Heart left ventricle (tissue), 16 donors: Measurements from ENCODE around the gene PAGE2. TPM values are rescaled to one million over a fixed set of nuclear protein-coding genes. Genes with fewer than 3 reads are reported as not detected.
"Not testable (repeated sequence)": the region's sequence is repeated elsewhere in the genome, so short reads cannot be mapped to it uniquely, and the experiment has no call there.

Experiments
- ATAC-seq, 4 donors: fragments of 200-7000 bp; cut with Tn5 transposase; one replicate each; pipeline ENCODE4 v1.9.1; 2020 to 2022; ENCODE audit warnings: moderate library complexity in 4 of 4, mild to moderate bottlenecking in 3 of 4, moderate number of reproducible peaks in 1 of 4
- DNase-seq, 5 donors: peaks; one replicate each; pipeline ENCODE4 v3.0.0-alpha.2; 2020
- H3K27ac ChIP-seq, 12 donors: fragments of 200-600 bp; sonication (generic) in 4 of 12; one replicate each; pipeline versions ENCODE4 v1.5.0 to v1.8.0; 2016 to 2022; ENCODE audit warnings: mild to moderate bottlenecking in 2 of 12
- H3K27me3 ChIP-seq, 9 donors: fragments of 200-600 bp; sonication (generic) in 2 of 9; one replicate each; pipeline versions ENCODE4 v1.5.1 to v1.8.0; 2016 to 2022; ENCODE audit warnings: mild to moderate bottlenecking in 3 of 9
- H3K36me3 ChIP-seq, 9 donors: fragments of 200-600 bp; sonication (generic) in 2 of 9; one replicate each; pipeline versions ENCODE4 v1.5.0 to v1.8.0; 2018 to 2022; ENCODE audit warnings: mild to moderate bottlenecking in 2 of 9
- H3K4me1 ChIP-seq, 12 donors: fragments of 200-600 bp; sonication (generic) in 4 of 12; one replicate each; pipeline versions ENCODE4 v1.5.0 to v1.8.0; 2016 to 2022; ENCODE audit warnings: mild to moderate bottlenecking in 3 of 12
- H3K4me3 ChIP-seq, 12 donors: fragments of 200-600 bp; sonication (generic) in 4 of 12; one replicate each; pipeline versions ENCODE4 v1.5.0 to v1.8.0; 2017 to 2022; ENCODE audit warnings: mild to moderate bottlenecking in 9 of 12, moderate library complexity in 4 of 12
- H3K9me3 ChIP-seq, 12 donors: fragments of 200-600 bp; sonication (generic) in 4 of 12; one replicate each; pipeline versions ENCODE4 v1.5.0 to v1.8.0; 2016 to 2022; ENCODE audit warnings: mild to moderate bottlenecking in 1 of 12
- POLR2A ChIP-seq, 2 donors: fragments of 450-650 bp; IDR thresholded peaks; one replicate each; pipeline ENCODE4 v1.6.1; 2017; ENCODE audit warnings: antibody characterized with exemption in 2 of 2, mild to moderate bottlenecking in 2 of 2, moderate library complexity in 2 of 2
- WGBS, 4 donors: extraction: QIAGEN DNeasy Blood & Tissue Kit in 2 of 4; methylation state at CpG; one replicate each; pipeline versions ENCODE4 v1.1.5 to v1.1.7; 2013 to 2018; 5-methylcytosine and 5-hydroxymethylcytosine counted together
- intact Hi-C, 10 donors: fragments of 100-400 bp; cut with DNase I; formaldehyde crosslinking; loops; one replicate each; pipeline versions ENCODE4 v1.11.1 to v1.14.2; 2022
- polyA plus RNA-seq, 2 donors: library from polyadenylated mRNA; stranded (reverse); fragments of 200-250 nt; gene quantifications; one replicate each; pipeline ENCODE4 v1.2.3, GENCODE V29; 2013
- total RNA-seq, 9 donors: library from RNA; depleted of rRNA in 2 of 9; stranded (reverse); fragments of >200 nt in 2 of 9; fragmentation: NEBNext Ultra II Directional in 3 of 9; extraction: Animal tissue kit (Norgen Biotek cat#: 25700) in 3 of 9; gene quantifications; one replicate each; pipeline versions ENCODE4 v1.1.0 to v1.2.4, GENCODE V29; 2016 to 2023
- TF ChIP-seq, protein P1 (sequence below), 12 donors: fragments of 200-600 bp; sonication (generic) in 4 of 12; IDR thresholded peaks; one replicate each; pipeline versions ENCODE4 v1.5.0 to v1.8.0; 2018 to 2022; ENCODE audit warnings: antibody characterized with exemption in 12 of 12, mild to moderate bottlenecking in 5 of 12
- donor health status: ischemic (EF 13 %, LVEDD 7.1; RV severe dilation, severe dysfunction).
- donor health status: healthy with polysubstance abuse.
- donor health status: DM: no; HTN: yes; CAD: no.
- donor health status: DM: no; HTN: no; CAD: no.
- donor health status: ischemic (EF 25% LVEDD 6.9; RV normal size, moderate dysfunction).
- donor health status: ischemic (EF 25% LVEDD 5.7; RV mildly dilated, moderate dysfunction).
- donor health status: healthy.
- donor health status: DM: yes; HTN: yes; CAD: no.
- donor health status: ischemic (EF 35%, LVEDD 5.7; RV mildly dilated, moderate dysfunction).
- donor health status: nonischemic (EF 11% LVEDD 7.7; RV severe dilation, severe dysfunction).
- donor health status: DM: yes; HTN: yes; CAD: no.
- donor health status: PGD.
- donor health status: ischemic (EF 29% LVEDD 5.4; RV normal size, mild dysfunction).
- donor health status: nonischemic (EF 23%, LVEDD 6.1; RV moderate dilation, normal function).

PAGE2 gene
- total and polyA plus RNA-seq, 11 donors = not detected

DNA sequence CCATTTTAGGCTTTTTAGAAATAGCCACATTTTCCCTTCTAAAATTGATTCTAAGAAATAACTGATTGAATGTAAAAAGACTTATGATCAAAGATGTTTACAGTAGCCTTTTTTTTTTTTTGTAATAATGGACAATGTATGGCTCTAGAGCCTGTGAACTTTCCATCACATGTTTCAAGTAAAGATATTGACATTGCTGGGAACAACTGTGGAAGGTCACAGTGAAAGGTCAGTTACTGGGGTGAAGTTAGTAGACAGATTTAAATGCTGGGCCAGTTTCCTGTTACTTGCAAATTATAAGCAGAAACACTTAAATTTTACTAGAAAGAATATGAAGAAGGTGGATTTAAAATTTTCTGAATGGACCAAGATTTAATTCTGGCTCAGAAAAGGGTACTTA, 18.4 kb downstream of the PAGE2 start:
- Histone ChIP-seq H3K9me3 (no peaks in the 10 kb centered on the region), H3K27ac (no peak overlapping the region), H3K27me3 (no peaks in the 10 kb centered on the region), H3K36me3 (no peaks in the 10 kb centered on the region), H3K4me1 (no peaks in the 10 kb centered on the region), H3K4me3 (no peak overlapping the region)
- no peak for ATAC-seq
- intact Hi-C loops = no loop called here
- TF ChIP-seq, protein P1, sequence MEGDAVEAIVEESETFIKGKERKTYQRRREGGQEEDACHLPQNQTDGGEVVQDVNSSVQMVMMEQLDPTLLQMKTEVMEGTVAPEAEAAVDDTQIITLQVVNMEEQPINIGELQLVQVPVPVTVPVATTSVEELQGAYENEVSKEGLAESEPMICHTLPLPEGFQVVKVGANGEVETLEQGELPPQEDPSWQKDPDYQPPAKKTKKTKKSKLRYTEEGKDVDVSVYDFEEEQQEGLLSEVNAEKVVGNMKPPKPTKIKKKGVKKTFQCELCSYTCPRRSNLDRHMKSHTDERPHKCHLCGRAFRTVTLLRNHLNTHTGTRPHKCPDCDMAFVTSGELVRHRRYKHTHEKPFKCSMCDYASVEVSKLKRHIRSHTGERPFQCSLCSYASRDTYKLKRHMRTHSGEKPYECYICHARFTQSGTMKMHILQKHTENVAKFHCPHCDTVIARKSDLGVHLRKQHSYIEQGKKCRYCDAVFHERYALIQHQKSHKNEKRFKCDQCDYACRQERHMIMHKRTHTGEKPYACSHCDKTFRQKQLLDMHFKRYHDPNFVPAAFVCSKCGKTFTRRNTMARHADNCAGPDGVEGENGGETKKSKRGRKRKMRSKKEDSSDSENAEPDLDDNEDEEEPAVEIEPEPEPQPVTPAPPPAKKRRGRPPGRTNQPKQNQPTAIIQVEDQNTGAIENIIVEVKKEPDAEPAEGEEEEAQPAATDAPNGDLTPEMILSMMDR (IDR thresholded peaks at IDR 0.05) = no peak
- TF ChIP-seq POLR2A (IDR thresholded peaks at IDR 0.05) = no peak
- DNase-seq = no peak

DNA sequence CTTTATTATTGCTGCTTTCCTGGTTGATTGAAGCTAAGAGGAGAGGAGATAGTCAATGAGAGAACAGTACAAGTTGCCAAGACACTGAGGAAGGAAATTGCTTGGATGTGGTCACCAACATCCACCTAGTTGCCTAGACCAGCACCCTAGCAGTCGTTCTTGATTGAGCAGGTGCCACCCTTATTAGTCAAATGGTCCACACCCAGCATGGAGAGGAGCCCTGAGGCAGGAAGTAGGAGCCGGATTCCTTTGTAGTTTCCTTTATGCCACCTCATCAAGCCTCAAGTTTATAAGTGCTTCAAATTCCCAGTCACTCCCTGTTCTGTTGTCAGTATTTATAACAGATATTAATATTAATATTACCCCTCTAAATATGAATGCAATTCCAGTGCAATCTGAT, 19.1 kb downstream of the PAGE2 start:
- Histone ChIP-seq H3K27ac (no peak overlapping the region), H3K4me1 (no peaks in the 10 kb centered on the region), H3K27me3 (no peaks in the 10 kb centered on the region), H3K9me3 (no peaks in the 10 kb centered on the region), H3K36me3 (no peaks in the 10 kb centered on the region), H3K4me3 (no peak overlapping the region)
- ATAC-seq = no peak
- no peak for DNase-seq
- TF ChIP-seq, protein P1 (IDR thresholded peaks at IDR 0.05) = no peak
- TF ChIP-seq POLR2A (IDR thresholded peaks at IDR 0.05) = no peak
- 37 to 63% (median 52%) methylated on average over 2 of the region's 2 CpGs for WGBS, 4 donors
- intact Hi-C loops = no loop called here

- no peak for DNase-seq
Observed at GRCh38 chrX:55109306-55109705, 20.5 kb downstream of the PAGE2 start.

DNA sequence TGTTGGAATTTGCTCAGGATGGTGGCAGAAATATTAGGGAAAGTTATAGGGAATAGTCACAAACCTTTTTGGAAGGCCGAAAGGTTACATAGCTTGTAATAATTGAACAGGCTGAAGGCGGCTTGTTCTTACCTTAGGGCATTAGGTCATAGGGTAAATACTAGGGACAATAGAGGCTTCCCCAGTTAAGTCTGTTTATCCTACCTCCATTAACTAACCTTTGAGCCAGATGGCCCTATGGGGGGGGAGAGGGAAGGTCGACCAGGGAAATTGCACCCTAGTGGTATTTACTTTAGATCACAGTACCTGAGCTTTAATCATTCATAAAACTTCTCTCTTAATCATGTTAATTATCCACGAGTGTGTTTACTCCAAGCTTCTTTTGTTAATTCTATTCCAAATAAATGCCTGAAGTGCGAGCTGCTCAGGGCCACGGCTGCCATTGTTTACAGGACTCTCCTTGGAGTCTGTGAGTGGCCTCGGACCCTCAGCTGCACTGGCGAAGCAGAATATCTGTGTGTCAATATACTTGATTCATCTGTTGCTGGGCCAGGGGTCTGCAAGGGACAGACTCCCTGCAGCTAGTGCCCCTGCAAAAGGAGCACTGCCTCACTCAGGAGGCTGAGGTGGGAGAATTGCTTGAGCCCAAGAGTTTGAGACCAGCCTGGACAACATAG, 22.9 kb downstream of the PAGE2 start:
- no peak for TF ChIP-seq POLR2A (IDR thresholded peaks at IDR 0.05)
- TF ChIP-seq, protein P1 (IDR thresholded peaks at IDR 0.05) = no peak
- WGBS, 4 donors = 71 to 85% (median 79%) methylated on average over 8 of the region's 8 CpGs
- Histone ChIP-seq H3K4me1 (no peaks in the 10 kb centered on the region), H3K36me3 (no peaks in the 10 kb centered on the region), H3K9me3 (no peaks in the 10 kb centered on the region), H3K4me3 (no peak overlapping the region), H3K27ac (no peak overlapping the region), H3K27me3 (peaks cover 0 to 4% (median 0%) of the 10 kb centered on the region in 9 donors)
- ATAC-seq = no peak
- DNase-seq = no peak
- intact Hi-C loops = no loop called here

More at GRCh38 chrX:55109306-55109705, 20.5 kb downstream of the PAGE2 start:
- intact Hi-C loops = no loop called here
- H3K36me3 ChIP-seq = no peaks in the 10 kb centered on the region
- H3K4me3 ChIP-seq = no peak overlapping the region
- no peak overlapping the region for H3K27ac ChIP-seq
- no peak for TF ChIP-seq POLR2A (IDR thresholded peaks at IDR 0.05)
- TF ChIP-seq, protein P1 (IDR thresholded peaks at IDR 0.05) = no peak
- no peaks in the 10 kb centered on the region for H3K27me3 ChIP-seq
- no peak for ATAC-seq
- H3K9me3 ChIP-seq = no peaks in the 10 kb centered on the region
- WGBS, 4 donors = 36 to 64% (median 53%) methylated on average over 6 to 7 of the region's 7 CpGs
- H3K4me1 ChIP-seq = no peaks in the 10 kb centered on the region

DNA sequence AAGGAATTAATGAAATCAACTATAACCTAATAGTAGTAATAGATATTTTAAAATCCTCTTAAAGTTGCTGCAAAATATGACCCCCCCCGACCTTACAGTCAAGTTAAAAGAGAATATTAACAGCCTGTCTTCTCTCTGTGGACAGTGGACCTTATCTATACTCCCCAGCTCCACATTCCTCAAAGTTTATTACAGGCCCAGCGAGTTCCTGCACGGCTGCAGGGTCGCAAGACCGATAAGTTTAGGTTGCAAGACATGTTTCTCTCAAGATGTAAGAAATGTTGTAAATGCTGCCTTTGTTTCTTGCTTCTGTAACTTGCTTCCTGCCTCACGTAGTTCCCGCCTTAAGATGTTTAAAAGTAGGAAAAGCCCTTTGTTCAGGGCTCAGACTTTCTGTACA, 27.8 kb downstream of the PAGE2 start:
- H3K9me3 ChIP-seq, H3K36me3 ChIP-seq, H3K27ac ChIP-seq, intact Hi-C loops, ATAC-seq, H3K4me3 ChIP-seq, DNase-seq, H3K4me1 ChIP-seq: not testable (repeated sequence)
- WGBS, 4 donors = 35 to 45% (median 40%) methylated on average over 7 of the region's 7 CpGs
- peaks cover 0 to 14% (median 0%) of the 10 kb centered on the region in 9 donors for H3K27me3 ChIP-seq
